Islet of Langerhans (tissue), 1 donor: ENCODE data around the gene KLK5.

ENCODE experiments used
- FAIRE-seq: peaks from one replicate; lab custom pipeline; 2011; peaks lifted over from hg19 to GRCh38; lab: Jason Lieb, UNC

KLK5 gene

DNA sequence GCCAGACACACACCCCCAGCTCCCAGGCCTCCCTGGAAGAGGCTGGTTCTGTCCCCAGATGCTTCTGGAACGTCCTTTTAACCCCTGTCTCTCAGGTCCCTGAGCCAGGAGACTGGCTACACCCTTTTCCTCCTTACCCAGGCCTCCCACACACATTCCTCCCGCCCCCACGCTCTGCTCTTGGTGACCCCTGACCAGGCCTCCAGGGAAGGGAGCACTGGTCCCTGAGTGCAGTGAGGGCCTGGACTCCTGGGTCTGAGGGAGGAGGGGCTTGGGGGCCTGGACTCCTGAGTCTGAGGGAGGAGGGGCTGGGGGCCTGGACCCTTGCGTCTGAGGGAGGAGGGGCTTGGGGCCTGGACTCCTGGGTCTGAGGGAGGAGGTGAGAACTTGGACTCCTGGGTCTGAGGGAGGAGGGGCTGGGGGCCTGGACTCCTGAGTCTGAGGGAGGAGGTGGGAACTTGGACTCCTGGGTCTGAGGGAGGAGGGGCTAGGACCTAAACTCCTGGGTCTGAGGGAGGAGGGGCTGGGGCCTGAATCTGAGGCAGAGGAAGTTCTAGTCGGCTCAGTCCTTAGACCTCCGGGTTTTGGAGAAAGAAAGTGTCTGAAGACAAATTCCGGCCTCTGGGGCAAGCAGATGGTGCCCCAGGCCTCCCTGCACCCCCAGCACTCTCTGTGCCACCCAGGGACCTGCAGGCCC lies 16.0 kb upstream of the KLK5 start:
- FAIRE-seq = no peak

DNA sequence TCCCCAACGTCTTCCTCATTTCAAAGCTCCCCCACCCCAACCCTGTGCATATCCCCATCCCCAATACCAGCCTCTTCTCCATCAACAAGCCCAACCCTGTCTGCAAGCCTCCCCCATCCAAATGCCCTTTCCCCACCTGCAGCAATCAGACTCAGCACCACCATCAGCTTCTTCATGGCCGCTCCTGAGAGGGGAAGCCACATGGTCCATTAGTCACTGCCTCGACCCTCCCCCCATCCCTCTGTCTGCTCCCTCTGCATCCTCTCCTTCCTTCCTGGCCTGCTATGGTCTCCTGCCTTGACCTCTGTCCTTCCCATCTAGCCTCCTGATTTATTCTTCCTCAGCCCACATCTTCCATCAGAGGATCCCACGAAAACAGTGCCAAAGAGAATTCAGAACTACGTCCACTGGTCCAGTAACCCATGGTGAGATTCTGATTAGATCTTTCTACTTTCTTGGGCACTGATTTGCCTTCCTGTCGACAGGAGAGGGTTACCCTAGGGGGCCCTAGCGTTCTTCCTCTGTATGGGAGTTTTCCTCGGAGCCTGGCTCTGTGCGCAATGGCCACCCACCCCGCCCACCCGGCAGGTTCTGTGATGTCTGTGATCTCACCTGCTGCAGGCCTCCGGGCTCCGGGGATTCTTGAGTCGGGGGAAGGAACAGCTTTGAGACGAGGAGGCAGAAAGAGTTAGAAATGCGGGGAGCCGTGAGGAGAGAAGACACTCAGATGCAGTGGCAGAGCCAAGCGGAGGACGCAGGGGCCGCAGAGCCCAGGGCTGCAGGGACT lies 15.3 kb upstream of the KLK5 start:
- no peak for FAIRE-seq

DNA sequence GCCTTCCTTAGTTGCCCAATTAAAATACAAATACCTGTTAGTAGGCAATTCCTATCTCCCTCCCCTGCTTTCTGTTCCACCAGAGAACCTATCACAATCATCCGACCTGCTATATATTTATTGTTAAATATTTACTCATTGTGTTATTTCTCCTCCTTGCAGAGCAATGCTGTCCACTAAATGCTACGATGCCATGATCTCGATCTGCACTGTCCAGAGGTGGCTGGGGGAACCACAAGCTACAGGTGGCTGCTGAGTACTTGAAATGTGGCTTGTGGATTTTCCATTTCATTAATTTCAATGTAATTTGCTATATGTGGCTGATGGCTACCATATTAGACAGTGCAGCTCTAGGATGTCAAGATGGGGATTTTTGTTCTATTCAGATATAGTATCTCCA lies 11.4 kb upstream of the KLK5 start:
- no peak for FAIRE-seq

DNA sequence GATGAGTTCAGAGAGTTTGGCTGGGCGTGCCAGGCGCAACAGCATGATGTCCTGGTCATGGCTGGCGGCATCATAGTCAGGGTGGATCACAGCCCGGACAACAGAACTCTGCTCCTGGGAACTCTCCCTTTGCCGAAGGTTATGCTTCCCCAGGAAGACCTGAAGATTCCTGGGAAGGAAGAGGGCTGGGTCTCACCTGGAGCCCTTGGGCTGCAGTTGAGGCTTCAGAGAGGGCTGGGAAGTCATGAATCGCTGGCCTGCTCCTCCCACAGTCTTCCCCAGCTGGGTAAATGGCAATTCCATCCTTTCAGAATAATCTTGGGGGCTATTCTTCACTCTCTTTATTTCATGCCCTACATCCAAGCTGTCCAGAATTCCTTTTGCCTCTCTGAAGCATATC lies 10.5 kb upstream of the KLK5 start:
- FAIRE-seq = no peak

DNA sequence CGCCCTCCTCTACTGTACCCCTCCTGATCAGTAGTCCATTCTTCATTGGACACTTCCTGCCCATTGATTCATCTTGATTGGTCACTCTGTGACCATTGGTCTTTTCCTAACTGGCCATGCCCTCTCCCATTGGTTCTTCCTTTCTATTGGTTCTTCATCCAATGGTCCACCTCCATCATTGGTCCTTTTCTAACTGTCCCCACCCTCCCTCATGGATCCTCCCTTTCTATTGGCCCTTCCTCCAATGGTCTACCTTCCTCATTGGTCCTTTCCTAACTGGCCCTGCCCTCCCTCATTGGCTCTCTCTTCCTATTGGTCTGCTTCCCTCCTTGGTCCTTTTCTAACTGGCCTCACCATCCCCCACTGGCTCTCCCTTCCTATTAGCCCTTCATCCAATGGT lies 9.4 kb upstream of the KLK5 start:
- FAIRE-seq = no peak

DNA sequence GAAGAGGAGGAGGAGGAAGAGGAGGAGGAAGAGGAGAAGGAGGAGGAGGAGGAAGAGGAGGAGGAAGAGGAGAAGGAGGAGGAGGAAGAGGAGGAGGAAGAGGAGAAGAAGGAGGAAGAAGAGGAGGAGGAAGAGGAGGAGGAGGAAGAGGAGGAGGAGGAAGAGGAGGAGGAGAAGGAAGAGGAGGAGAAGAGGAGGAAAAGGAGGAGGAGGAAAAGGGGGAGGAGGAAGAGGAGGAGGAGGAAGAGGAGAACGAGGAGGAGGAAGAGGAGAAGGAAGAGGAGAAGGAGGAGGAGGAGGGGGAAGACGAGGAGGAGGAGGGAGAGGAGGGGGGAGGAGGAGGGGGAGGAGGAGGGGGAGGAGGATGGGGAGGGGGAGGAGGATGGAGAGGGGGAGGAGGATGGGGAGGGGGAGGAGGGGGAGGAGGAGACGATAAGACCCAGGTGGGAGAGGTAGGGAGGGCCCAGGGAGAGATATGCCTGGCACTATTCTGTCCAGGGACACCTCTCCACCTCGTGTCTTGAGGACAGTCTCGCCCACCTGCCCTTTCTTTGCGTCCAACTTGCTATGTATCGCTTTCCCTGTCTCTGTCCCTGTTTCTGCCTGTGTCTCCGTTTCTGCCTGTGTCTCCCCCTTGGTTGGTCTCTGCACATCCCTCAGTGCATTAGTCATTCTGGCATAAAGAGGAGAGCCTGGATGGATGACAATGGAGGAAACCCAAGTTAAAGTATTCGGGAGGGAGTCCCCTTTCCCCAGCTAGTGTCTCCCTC lies 7.1 kb upstream of the KLK5 start:
- FAIRE-seq = no peak

DNA sequence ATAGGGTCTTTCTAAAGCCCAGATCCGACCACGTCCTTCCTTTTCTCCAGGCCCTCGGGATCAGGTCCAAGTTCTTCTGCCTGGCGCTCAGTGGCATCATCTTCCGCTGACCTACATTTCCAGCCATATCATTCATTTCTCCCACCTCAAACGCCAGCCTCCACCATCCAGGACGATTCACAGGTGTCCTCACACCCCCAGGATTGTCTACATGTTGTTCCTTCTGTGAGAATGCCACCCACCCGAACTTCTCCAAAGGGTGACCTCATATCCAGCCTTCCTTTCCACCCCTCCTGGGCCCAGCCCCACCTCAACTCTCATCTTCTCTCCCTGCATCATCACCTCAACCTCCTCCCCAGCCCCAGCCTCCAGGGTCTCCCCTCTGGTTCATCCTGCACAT lies 4.7 kb upstream of the KLK5 start:
- no peak for FAIRE-seq

DNA sequence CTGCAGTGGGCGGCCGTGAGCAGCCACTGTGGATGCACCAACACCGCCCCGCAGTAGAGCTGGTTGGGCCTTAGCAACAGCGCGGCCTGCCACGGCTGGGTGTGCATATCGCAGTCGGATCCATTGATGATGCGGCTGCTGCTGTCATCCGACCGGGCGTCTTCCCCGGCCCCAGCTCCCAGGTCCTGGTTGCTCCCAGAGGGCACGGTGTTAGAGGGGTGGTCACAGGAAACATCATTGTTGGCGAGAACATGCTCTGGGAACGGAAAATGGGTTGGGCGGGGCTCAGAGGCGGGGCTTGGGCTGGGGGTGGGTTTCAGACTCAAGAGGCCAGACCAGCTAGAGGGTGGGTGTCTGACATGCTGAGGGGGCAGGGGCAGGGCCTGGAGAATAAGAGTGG lies 3.0 kb downstream of the KLK5 start:
- FAIRE-seq = no peak

DNA sequence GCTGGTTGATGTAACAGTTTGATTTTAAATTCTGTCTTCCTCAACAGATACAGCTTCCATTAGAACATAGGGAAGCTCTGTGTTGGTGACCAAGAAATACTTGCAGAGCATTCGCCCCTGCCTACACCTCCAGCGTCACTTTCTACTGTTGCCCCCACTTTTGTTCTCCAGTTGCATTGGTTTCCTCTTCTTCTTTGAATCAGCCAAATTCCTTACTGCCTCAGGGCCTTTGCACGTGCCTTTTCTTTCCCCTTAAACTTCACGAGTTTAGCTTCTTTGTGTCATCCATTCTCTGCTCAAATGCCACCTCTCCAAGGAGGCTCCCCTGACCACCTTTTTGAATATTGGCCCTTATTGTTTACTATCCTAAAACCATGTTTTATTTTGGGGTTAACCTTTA lies 5.7 kb downstream of the KLK5 start:
- FAIRE-seq = no peak

DNA sequence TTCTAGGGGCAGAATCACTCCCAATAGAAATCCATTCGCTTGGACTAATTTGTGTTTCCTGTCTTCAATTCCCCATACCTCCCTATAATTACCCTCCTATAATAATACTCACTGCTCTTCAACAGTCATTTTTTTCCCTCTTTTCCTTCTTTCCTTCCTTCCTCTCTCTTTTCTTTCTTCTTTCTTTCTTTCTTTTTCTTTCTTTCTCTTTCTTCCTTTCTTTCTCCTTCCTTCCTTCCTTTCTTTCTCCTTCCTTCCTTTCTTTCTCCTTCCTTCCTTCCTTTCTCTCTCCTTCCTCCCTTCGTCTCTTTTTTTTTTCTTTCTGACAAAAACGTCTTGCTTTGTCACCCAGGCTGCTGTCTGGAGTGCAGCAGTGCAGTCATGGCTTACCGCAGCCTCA lies 8.0 kb downstream of the KLK5 start:
- no peak for FAIRE-seq

DNA sequence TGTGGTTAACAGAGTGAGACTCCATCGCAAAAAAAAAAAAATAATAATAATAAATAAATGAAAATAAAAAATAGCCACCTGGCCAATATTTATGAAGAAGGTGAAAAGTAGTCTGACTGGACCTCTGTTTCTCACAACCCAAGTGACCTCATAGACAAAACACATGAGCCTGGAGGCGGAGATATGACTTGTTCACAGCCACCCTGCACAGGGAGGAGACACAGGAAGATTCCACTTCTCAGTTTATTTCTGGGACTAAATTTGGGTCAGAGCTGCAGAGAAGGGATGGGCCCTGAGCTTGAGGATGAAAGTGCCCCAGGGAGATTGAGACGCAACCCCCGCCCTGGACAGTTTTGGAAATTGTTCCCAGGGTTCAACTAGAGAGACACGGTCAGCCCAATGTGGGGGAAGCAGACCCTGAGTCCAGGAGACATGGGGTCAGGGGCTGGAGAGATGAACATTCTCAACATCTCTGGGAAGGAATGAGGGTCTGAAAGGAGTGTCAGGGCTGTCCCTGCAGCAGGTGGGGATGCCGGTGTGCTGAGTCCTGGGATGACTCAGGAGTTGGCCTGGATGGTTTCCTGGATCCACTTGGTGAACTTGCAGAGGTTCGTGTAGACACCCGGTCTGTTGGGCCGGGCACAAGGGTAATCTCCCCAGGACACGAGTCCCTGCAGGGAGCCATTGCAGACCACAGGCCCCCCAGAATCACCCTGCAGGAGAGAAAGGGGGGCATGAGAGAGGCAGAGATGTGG lies 9.6 kb downstream of the KLK5 start:
- no peak for FAIRE-seq

DNA sequence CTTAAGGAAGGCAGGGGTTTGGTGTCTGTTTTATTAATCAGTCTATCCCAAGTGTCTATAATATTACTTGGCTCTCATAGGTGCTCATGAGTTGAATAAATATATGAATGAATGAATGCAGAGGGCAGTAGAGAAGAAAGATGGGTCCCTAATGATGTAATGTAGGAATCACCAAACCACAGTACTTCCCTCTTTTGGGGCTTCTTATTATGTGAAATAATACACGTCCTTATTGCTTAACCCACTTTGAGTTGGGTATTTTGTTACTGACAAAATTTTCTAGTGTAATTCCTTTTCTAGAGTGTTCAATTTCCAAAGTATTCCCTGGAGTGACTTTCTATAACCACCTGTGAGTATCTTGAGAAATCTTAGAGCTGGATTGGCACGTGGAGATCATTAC lies 13.2 kb downstream of the KLK5 start:
- no peak for FAIRE-seq

DNA sequence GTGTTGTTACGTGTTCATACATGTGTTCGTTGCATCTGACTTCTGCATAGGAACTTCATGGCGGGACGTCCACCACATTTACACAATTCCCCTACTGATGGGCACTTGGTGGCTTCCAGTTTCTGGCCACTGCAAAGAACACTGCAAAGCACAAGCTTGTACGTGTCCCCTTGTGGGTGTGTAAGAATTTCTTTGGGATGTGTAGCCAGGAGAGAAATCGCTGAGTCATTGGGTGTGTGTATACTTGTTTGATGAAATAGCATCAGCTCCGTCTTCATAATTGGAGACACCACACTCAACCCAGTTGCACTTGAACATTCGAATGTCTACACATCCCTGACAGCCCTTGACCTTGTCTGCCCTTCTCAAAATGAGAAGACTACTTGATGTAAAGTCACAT lies 19.2 kb downstream of the KLK5 start:
- no peak for FAIRE-seq

DNA sequence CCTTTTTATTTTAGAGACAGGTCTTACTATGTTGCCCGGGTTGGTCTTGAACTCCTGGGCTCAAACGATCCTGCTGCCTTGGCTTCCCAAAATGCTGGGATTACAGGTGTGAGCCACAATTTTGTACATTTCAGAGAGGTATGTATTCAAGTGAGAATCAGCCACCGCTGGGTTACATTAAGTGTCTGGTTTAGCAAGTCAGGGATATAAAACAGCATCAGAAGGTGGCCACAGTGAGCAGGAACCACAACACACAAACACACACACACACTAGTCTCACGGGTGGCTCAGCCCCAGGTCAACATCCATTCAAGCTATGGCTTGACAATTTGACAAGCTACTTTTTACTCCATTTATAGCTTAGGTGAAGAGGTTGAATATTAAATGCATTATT lies 20.2 kb downstream of the KLK5 start:
- FAIRE-seq = no peak

DNA sequence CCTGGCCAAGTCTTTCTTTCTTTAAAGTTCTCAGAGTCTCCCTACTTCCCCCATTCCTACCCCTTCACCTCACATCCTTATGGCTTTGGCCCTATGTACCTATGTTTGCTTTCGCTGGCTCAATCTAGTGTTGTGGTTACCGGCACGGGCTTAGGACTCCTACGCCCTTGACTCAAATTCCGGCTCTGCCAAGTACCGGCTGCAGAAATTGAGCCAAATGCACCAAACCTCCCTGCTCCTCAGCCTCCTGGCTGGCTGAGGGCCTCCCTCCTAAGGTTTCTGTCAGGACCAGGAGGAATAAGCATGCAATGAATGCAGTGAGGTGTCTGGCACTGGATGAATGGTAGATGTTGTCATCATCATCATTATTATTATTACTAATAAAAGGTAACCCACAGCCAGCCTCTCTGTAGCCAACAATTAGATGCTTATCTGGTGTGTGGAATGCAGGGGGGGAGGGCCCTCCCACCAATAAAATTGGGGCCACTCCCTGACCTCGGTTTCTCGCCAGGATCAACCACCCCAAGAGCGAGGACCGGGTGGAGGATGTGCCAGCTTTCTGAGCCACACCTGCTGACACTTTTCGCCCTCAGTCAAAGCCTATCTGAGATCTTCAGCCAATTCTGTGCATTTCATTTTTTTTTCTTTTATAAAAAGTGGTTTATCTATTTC lies 20.7 kb downstream of the KLK5 start:
- no peak for FAIRE-seq

DNA sequence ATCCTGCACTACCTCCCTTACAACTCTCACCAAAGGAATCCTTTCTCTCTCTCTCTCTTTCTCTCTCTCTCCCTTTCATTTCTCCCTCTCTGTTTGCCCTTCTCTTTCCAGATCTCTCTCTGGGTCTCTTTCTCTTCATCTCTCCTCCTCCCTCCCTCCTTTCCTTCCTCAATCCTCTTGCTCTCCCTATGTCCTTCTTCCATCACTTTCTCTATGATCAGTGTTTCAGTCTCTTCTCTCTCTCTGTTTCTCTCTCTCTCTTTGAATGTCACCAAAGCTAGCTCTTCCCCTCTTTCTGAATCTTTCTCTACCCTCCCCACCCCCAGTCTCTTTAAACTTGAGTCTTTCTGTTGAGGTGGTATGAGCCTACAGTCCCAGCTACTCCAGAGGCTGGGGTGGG lies 21.8 kb downstream of the KLK5 start:
- no peak for FAIRE-seq

DNA sequence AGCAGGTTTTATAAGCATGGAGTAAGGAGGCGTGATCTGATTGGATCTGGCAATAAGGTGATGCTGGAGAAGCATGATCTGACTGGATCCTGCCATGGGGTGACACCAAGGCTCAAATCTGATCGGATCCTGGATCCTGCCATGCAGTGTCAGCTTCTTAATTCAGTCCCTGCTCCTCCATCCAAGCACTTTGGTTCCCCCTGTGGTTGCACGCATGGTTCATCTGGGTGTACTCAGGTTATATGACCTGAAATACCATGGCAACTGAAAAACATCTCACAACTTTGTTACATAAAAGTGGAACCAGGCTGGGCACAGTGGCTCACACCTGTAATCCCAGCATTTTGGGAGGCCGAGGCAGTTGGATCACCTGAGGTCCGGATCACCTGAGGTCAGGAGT lies 24.0 kb downstream of the KLK5 start:
- FAIRE-seq = no peak

DNA sequence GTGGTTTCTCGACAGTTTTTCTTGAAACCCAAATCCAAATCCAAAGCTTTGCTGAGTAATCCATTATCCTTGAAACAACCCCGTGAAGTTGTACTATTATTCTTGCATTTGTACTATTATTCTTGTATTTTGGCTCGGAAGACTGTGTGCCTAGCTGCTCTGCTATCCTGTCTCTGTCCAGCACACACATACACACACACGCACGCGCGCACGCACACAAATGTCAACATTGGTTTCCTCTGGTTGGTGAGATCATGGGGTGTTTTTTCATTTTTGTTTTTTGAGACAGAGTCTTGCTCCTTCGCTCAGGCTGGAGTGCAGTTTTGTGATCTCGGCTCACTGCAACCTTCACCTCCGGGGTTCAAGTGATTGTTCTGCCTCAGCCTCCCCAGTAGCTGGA lies 26.7 kb downstream of the KLK5 start:
- FAIRE-seq = no peak

DNA sequence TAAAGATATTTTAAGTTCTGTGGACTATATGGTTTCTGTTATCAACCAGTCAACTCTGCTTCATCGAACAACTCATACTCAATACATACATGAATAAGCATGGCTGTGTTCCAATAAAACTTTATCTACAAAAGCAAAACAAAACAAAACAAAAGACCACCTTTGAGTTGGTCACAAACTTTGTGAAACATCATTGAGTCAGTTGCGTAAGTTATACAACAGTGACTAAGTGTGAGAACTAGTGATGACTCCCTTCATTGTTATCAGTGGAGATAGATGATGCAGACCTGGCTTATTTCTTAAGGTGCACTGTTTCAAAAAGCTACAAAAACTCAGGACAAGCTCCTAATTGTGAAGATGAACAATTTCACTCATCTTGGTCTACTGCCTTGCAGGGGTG lies 27.1 kb downstream of the KLK5 start:
- FAIRE-seq = no peak

DNA sequence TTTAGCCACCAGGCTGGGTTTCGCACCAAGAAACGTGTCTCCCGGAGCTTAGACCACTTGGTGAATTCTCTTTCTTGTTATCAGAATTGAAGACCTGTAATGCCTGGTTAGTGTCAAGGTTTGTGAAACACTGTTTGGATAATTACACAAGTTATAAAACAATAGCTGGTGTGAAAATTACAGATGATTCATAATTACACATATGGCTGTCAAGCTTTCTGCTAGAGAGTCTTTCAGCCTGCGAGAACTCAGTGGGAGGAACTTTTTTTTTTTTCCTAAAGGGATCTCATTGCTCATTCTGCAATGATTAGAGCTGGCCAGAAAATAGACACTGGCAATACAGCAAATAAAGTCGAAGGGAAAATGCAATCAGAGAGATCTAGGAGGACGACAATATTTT lies 28.3 kb downstream of the KLK5 start:
- no peak for FAIRE-seq

DNA sequence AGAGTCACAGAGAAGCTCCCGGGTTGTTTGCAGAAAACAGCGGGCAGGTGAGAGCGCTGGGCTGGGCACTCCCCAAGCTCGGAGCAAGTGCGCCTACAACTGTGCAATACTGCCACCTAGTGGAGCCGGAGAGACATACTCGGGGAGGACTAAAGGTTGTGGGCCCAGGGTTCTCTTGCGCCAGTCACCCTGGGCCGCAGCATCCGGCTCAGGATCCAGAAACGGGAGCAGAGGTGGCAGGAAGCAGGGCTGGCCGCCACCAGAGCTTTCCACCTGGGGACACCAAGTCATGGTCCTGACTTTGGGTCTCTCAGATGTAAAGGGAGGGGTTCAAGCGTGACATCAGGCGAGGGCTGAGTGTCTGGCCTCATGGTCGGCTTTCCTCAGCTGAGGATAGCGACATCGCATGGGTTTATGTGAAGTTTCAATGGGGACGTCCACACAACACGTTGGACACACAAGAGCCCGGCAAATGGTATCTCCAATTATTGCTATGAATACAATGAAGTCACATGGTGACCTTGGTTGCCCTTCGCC lies 30.5 kb downstream of the KLK5 start:
- FAIRE-seq = no peak
